Astrocyte of the hippocampus (primary cell): Measurements from ENCODE around the gene ZNF431.
A peak's percentile ranks its signal among the peaks of the same experiment; 100 is the strongest.
"Not testable (repeated sequence)": the region's sequence is repeated elsewhere in the genome, so short reads cannot be mapped to it uniquely, and the experiment has no call there.

Experiments used
- DNase-seq: peaks from one replicate; pipeline ENCODE4 v3.0.0; 2011; ENCODE audit warnings: low read depth, low spot score

ZNF431 gene

GRCh38 chr19:21141787-21142464, at the start of gene ZNF431:
Gene ZNF431, plus strand, starts transcription at chr19:21142040. Its CDS starts 144 bp downstream, at chr19:21142184.
- DNase-seq = peak; percentile 96

- peak; percentile 77 for DNase-seq
These were observed 49.7 kb upstream of the ZNF431 start for GRCh38 chr19:21092109-21092508.

DNA sequence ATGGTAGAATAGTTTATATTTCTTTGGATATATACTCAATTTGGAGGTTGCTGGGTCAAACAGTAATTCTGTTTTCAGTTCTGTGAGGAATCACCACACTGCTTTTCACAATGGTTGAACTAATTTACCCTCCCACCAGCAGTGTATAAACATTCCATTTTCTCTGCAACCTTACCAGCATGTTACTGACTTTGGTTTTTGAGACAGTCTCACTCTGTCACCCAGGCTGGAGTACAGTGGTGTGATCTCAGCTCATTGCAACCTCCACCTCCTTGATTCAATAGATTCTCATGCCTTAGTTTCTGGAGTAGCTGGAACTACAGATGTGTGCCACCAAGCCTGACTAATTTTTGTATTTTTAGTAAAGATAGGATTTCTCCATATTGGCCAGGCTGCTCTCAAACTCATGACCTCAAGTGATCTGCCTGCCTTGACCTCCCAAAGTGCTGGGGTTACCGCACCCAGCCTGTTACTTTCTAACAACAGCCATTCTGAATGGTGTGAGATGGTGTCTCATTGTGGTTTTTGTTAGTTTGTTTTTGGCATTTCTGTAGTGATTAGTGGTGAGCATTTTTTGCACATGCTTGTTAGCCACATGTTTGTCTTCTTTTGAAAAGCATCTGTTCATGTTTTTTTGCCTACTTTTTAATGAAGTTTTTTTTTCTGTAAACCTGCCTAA, 47.4 kb upstream of the ZNF431 start:
- peak; percentile 39 for DNase-seq

- DNase-seq = no peak
These were observed 43.5 kb upstream of the ZNF431 start for GRCh38 chr19:21098291-21098690.

GRCh38 chr19:21101521-21102242, 40.2 kb upstream of the ZNF431 start:
- no peak for DNase-seq

DNA sequence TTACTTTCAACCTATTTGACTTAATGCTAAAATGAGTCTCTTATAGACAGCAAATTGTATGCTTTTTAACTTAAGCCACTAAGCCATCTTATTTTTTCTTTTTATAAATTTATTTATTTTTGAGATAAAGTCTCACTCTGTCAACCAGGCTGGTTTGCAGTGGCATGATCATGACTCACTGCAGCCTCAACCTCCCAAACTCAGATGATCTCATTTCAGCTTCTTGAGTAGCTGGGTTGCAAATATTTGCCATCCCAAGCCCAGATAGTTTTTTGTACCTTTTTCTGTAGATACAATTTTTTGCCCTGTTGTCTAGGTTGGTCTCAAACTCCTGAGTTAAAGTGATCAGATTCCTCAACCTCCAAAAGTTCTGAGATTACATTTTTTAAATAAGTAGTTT, 32.7 kb upstream of the ZNF431 start:
- DNase-seq = peak; percentile 49

DNA sequence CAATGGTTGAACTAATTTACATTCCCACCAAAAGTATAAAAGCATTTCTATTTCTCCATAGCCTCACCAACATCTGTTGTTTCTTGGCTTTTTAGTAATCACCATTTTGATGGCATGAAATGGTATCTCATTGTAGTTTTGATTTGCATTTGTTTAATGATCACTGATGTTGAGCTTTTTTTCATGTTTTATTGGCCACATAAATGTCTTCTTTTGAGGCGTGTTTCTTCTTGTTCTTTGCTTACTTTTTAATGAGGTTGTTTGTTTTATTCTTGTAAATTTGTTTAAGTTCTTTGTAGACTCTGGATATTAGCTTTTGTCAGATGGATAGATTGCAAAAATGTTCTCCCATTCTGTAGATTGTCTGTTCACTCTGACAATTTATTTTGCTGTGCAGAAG, 31.7 kb upstream of the ZNF431 start:
- no peak for DNase-seq

DNA sequence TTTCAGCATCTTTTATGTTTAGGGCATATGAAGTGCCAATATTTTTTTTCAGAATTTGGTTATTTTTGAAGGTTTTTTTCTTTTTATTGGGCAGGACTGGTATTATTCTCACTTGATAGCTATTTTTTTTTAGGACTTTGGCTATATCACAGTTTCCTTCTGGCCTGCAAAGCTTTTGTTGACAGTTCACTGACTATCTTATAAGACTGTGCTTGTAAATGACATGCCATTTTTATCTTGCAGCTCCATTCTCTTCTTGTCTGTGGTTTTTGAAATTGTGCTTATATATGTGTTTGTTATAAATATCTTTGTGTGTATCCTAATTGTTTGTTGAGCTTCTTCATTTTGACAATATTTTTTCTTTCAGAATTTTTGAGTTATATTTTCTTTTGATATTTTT, 26.4 kb upstream of the ZNF431 start:
- DNase-seq = no peak

- peak; percentile 34 for DNase-seq
These were observed 24.6 kb upstream of the ZNF431 start for GRCh38 chr19:21117041-21117907.

- no peak for DNase-seq
These were observed 15.8 kb upstream of the ZNF431 start for GRCh38 chr19:21126078-21126477.

GRCh38 chr19:21127001-21127400, 14.8 kb upstream of the ZNF431 start:
- DNase-seq = no peak

- DNase-seq = no peak
These were observed 13.9 kb upstream of the ZNF431 start for GRCh38 chr19:21127898-21128297.

DNA sequence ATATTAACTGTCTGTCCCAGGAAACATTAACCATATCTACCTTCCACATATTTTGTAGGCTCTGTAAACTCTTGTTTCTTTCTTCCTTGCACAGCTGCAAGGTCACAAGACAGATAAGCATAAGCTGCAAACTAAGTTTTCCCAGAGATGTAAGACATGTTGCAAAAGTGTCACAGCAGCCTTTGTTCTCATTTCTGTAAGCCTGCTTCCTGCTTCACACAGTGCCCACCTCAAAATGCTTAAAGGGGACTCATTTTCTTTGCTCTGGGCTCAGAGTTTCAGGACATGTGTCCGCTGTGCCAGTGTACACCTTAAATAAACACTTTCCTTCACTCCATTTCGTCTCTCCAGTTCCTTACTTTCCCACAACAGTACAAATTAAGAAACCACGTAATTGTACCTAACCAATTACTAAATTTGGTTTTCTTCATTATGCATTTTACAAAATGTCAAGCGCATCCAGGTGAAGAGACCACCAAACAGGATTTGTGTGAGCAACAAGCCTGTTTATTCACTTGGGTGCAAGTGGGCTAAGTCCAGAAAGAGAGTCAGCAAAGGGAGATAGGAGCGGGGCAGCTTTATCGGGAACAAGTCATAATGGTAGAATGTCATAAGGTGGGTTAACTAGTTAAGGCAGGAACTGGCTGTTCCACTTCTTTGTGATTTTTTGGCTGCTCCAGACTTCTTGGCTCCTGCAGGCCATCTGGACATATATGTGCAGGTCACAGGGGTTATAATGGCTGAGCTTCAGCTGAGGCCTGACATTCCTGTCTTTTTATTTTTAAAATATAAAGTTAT, 12.7 kb upstream of the ZNF431 start:
- no peak for DNase-seq

GRCh38 chr19:21130097-21130775, 11.6 kb upstream of the ZNF431 start:
- DNase-seq = no peak

GRCh38 chr19:21133633-21134032, 8.2 kb upstream of the ZNF431 start:
- DNase-seq = no peak

DNA sequence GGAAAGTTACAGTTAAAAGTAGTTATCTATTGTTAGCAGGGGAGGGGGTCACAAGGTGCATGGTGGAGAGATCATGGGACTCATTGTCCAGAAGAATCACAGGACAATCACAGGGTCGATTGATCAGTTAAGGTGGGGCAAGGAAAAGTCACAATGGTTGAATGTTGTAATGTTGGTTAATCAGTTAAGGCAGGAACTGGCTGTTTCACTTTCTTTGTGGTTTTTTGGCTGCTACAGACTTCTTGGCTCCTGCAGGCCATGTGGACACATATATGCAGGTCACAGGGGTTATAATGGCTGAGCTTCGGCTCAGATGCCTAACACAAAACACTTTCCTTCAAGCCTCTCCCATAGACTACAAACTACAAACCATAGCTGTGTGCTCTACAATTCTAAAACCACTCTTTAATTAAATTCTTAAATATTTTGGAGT, 6.9 kb upstream of the ZNF431 start:
- no peak for DNase-seq

DNA sequence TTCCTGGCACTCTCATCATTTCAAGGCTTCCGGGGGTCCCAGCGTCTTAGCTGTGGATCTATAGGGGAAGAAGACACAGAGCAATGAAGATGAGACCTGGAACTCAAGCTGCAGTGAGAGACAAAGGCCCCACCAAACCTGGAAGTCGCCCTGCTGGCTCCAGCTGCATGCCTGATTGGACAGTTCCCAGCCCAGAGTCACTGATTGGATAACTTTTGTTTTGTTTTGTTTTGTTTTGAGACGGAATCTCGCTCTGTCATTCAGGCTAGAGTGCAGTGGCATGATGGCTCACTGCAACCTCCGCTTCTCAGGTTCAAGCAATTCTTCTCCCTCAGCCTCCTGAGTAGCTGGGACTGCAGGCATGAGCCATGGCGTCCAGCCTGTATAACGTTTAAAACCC, 6.4 kb upstream of the ZNF431 start:
- no peak for DNase-seq

- no peak for DNase-seq
These were observed 3.7 kb upstream of the ZNF431 start for GRCh38 chr19:21138130-21138529.

DNA sequence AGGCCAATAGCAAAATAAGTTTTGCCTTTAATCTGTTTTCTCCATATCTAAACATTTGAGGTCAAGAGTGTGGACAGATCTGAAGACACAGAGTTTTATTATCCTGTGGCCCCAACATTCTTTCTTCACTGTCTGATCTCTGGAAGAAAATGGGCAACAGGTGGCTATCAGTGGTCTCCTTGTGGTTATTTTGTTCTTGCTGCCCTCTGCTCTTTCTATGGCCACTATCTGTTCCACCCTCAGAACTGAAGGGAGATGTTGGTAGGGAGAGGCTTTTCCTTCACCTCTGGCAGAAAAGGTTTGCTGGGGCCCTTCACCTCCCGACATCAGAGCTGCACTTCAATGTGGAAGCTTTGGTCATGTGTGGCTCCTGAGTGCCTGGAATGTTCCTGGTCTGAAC, 834 bp upstream of the ZNF431 start:
- not testable (repeated sequence) for DNase-seq

DNA sequence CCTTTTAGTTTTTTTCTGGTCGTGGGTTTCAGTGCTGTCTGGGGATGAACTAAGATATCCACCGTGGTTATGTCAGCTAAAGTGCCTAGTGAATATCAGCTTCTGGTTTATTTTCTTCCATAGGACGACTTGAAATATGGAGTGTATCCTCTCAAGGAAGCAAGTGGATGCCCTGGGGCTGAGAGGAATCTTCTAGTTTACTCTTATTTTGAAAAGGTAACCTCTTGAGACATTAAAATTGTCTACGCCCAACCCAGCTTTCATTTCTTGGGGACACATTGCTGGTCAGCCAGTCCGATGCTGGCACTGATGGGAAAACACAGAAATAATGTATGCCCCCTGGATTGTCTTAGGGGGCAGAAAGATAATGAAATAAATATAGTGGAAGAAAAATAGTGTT, 1.6 kb downstream of the ZNF431 start:
- DNase-seq = no peak
